Activated CD4-positive, alpha-beta T cell treated with anti-CD3 and anti-CD28 coated beads for 36 hours (primary cell): ENCODE measurements around the gene CREB3. TPM values are rescaled to one million over a fixed set of nuclear protein-coding genes. Genes with fewer than 3 reads are reported as not detected.
A peak's percentile ranks its signal among the peaks of the same experiment; 100 is the strongest.

Experiments used
- ATAC-seq: fragments of 200-7000 bp; cut with Tn5 transposase; one replicate; pipeline ENCODE4 v1.10.0; 2021; ENCODE audit warnings: mild to moderate bottlenecking, moderate library complexity
- CTCF ChIA-PET: fragments of 350-600 bp; sonication (Branson Sonifier 250); formaldehyde crosslinking; loops from one replicate; lab custom pipeline; 2021; ENCODE audit warnings: antibody characterized with exemption; lab: Charles Lee
- POLR2A ChIA-PET: fragments of 350-600 bp; sonication (Branson Sonifier 250); formaldehyde crosslinking; loops from one replicate; lab custom pipeline; 2021; ENCODE audit warnings: antibody characterized with exemption, inconsistent platforms; lab: Charles Lee
- DNase-seq: peaks from one replicate; pipeline ENCODE4 v3.0.0-alpha.2; 2020
- H3K27ac Mint-ChIP-seq: one replicate; pipeline ENCODE4 v1.8.0; 2021; ENCODE audit warnings: mixed read lengths
- H3K27me3 Mint-ChIP-seq: one replicate; pipeline ENCODE4 v1.8.0; 2021; ENCODE audit warnings: mixed read lengths
- H3K36me3 Mint-ChIP-seq: one replicate; pipeline ENCODE4 v1.8.0; 2021; ENCODE audit warnings: low read depth, mixed read lengths
- H3K4me1 Mint-ChIP-seq: one replicate; pipeline ENCODE4 v1.8.0; 2021; ENCODE audit warnings: mixed read lengths
- H3K4me3 Mint-ChIP-seq: one replicate; pipeline ENCODE4 v1.8.0; 2021; ENCODE audit warnings: mild to moderate bottlenecking, moderate library complexity, mixed read lengths
- H3K9me3 Mint-ChIP-seq: one replicate; pipeline ENCODE4 v1.8.0; 2021; ENCODE audit warnings: low read depth, mixed read lengths
- intact Hi-C, 2 experiments: fragments of 100-400 bp; cut with DNase I in 1 of 2; cut with micrococcal nuclease in 1 of 2; formaldehyde crosslinking; loops; one replicate each; pipeline versions ENCODE4 v1.14.2 to v1.15.1; 2022 to 2024; cut with DNase I, micrococcal nuclease
- total RNA-seq, 2 experiments: library from RNA; stranded (reverse); gene quantifications; one replicate each; pipeline ENCODE4 v1.2.3, GENCODE V29; 2021

CREB3 gene
- total RNA-seq, 2 experiments from 2014 or later: 24.0 to 26.0 TPM

- Mint-ChIP-seq H3K9me3 (no peaks in the 10 kb centered on the region), H3K27me3 (no peaks in the 10 kb centered on the region), H3K4me3 (no peak overlapping the region), H3K4me1 (peaks cover 21% of the 10 kb centered on the region), H3K27ac (peak overlapping the region; percentile 16), H3K36me3 (peaks cover 37% of the 10 kb centered on the region)
- ChIA-PET CTCF (interaction anchor here (0.6 to 2.9 kb wide), 9 partner anchors 10 to 117 kb away, joined by 3 to 44 read pairs (median 6); partner anchors contain the start of genes GBA2 and RGP1), POLR2A (interaction anchor here (0.6 kb wide), 1 partner anchor 385 kb away, joined by 4 read pairs; no protein-coding TSS in a partner anchor)
- ATAC-seq (no peak), DNase-seq (no peak)
- intact Hi-C loops: loop anchor here (5.0 to 10.0 kb wide), 6 partner anchors 117 to 1277 kb away; partner anchors contain the start of genes CD72 (in 1 of the 2), DNAI1 (in 1 of the 2), FAM219A (in 1 of the 2) and GNE (in 1 of the 2)
Measured at GRCh38 chr9:35734096-35734495, 1.6 kb downstream of the CREB3 start.

DNA sequence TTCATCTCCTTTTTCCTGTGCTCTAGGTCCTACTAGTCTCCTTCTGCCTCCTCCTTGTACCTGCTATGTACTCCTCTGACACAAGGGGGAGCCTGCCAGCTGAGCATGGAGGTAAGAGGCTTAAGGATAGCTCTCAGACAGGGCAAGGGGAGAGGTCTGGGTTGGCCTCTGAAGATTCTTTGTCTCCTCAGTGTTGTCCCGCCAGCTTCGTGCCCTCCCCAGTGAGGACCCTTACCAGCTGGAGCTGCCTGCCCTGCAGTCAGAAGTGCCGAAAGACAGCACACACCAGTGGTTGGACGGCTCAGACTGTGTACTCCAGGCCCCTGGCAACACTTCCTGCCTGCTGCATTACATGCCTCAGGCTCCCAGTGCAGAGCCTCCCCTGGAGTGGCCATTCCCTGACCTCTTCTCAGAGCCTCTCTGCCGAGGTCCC lies 3.8 kb downstream of the CREB3 start:
- Mint-ChIP-seq H3K27ac (no peak overlapping the region), H3K36me3 (peaks cover 41% of the 10 kb centered on the region), H3K9me3 (no peaks in the 10 kb centered on the region), H3K4me1 (peaks cover 18% of the 10 kb centered on the region), H3K4me3 (no peak overlapping the region), H3K27me3 (no peaks in the 10 kb centered on the region)
- POLR2A ChIA-PET: interaction anchor here (1.1 kb wide), 1 partner anchor 12 kb away, joined by 4 read pairs; no protein-coding TSS in a partner anchor
- DNase-seq (peak; percentile 78), ATAC-seq (peak; percentile 11)
- intact Hi-C loops: loop anchor here (1.0 to 10.0 kb wide), 2 partner anchors 146 to 251 kb away; no protein-coding TSS in a partner anchor
- CTCF ChIA-PET: interaction anchor here (0.6 to 2.9 kb wide), 16 partner anchors 8 to 333 kb away, joined by 3 to 44 read pairs (median 4); partner anchors contain the start of genes ARHGEF39, GBA2 and RGP1

DNA sequence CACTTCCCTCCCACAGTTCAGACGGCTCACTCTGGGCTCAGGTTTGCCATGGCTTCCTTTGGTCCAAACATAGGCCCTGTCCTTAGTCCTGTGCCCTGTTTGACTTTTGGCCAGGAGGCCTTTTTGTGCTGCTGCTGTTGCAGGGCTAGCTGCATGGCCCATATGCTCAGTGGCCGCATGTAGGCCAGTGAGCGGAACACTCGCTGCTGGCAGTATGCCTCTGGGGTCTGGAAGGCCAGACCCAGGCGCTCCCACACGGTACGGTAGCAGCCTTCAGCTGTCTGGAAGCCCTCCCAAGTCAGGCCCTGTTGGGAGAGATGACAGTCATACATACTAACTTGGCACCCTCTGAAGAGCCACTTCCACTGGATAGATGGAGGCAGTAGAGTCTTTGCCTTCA lies 4.7 kb downstream of the CREB3 start:
- Mint-ChIP-seq H3K4me1 (peaks cover 19% of the 10 kb centered on the region), H3K4me3 (no peak overlapping the region), H3K27ac (no peak overlapping the region), H3K9me3 (no peaks in the 10 kb centered on the region), H3K27me3 (no peaks in the 10 kb centered on the region), H3K36me3 (peaks cover 39% of the 10 kb centered on the region)
- ChIA-PET CTCF (interaction anchor here (0.5 to 4.1 kb wide), 6 partner anchors 8 to 145 kb away, joined by 3 to 22 read pairs (median 5); partner anchors contain the start of genes GBA2, RGP1 and SPAG8), POLR2A (no interaction called here)
- ATAC-seq (no peak), DNase-seq (no peak)
- intact Hi-C loops: loop anchor here in 1 of 2 experiments (10.0 kb wide), 1 partner anchor 252 kb away; no protein-coding TSS in a partner anchor

DNA sequence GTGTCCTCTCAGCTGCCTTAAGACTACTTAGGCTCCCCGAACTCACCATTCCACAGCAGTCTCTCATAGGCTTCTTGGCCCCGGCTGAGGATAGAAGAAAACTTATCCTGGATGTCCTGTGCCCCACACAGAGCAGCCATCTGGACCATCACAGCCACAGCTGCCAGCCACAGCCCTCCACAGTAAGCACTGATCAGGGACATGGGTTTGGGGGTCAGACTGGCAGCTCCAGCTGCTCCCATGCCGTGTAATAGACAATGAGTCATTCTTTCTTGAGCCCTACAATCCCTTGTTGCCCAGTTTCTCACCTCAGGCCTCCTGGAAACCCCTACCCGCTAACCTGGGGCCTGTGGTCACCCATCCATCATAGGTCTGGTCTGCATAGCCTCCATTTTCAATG lies 5.7 kb downstream of the CREB3 start:
- H3K9me3 Mint-ChIP-seq: no peaks in the 10 kb centered on the region
- POLR2A ChIA-PET: interaction anchor here (0.6 kb wide), 1 partner anchor 1432 kb away, joined by 3 read pairs; no protein-coding TSS in a partner anchor
- intact Hi-C loops: loop anchor here in 1 of 2 experiments (10.0 kb wide), 1 partner anchor 253 kb away; no protein-coding TSS in a partner anchor

DNA sequence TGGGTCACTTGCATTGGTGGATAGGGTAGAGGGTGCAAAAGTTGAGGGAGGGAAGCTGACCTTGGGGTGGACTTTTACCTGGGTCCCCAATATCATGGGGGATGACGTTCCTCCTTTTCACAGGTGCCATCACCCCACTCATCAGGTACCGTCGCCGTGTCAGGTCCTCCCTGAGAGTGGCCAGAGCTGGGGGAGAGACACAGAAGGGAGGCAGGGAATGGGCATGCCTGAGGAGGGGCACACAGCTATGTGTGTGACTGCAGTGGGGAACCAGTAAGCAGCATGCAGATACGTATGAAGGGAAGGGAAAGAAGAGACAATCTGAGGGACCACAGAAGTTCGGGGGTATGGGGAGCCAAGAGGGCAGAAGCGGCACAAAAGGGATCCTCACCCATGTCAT lies 6.5 kb downstream of the CREB3 start:
- POLR2A ChIA-PET: no interaction called here
- DNase-seq: no peak
- intact Hi-C loops: loop anchor here in 1 of 2 experiments (10.0 kb wide), 1 partner anchor 254 kb away; no protein-coding TSS in a partner anchor
- peaks cover 47% of the 10 kb centered on the region for H3K36me3 Mint-ChIP-seq
- no peak for ATAC-seq
- no peaks in the 10 kb centered on the region for H3K9me3 Mint-ChIP-seq
- peaks cover 12% of the 10 kb centered on the region for H3K4me1 Mint-ChIP-seq
- H3K4me3 Mint-ChIP-seq: no peak overlapping the region
- CTCF ChIA-PET: interaction anchor here (0.6 to 4.1 kb wide), 4 partner anchors 9 to 167 kb away, joined by 3 to 22 read pairs (median 10); partner anchors contain the start of genes GBA2 and RGP1
- H3K27me3 Mint-ChIP-seq: no peaks in the 10 kb centered on the region
- peak overlapping the region; percentile 5 for H3K27ac Mint-ChIP-seq

More for the DNA sequence above, 5.7 kb downstream of the CREB3 start:
- Mint-ChIP-seq H3K27ac (no peak overlapping the region), H3K36me3 (peaks cover 40% of the 10 kb centered on the region), H3K4me1 (peaks cover 20% of the 10 kb centered on the region), H3K27me3 (no peaks in the 10 kb centered on the region), H3K4me3 (no peak overlapping the region)
- CTCF ChIA-PET: interaction anchor here (0.6 to 4.1 kb wide), 5 partner anchors 9 to 166 kb away, joined by 3 to 22 read pairs (median 5); partner anchors contain the start of genes GBA2 and RGP1
- ATAC-seq (no peak), DNase-seq (no peak)

DNA sequence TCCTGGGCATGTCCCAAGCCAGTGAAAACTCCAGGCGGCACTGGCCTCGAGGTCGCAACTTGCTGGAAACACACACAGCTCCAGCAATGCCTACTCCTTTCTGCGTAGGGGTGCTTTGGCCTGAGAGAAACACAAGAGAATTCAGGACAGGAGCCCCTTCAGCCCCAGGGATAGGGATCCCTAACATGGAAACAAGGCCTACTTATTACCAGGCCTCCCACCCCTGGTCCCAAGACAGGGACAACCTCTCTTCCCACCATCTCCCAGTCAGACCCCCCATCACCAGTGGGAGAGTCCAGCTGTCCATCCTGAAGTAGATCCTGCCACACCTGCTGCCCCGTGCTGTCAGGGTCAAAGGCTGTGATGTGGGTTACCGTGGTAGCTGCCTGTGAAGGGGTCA lies 7.8 kb downstream of the CREB3 start:
- ATAC-seq: no peak
- Mint-ChIP-seq H3K27me3 (no peaks in the 10 kb centered on the region), H3K9me3 (no peaks in the 10 kb centered on the region), H3K4me3 (no peak overlapping the region), H3K27ac (no peak overlapping the region), H3K4me1 (peaks cover 9% of the 10 kb centered on the region), H3K36me3 (peaks cover 43% of the 10 kb centered on the region)
- no peak for DNase-seq
- intact Hi-C loops: no loop called here
- POLR2A ChIA-PET: no interaction called here
- CTCF ChIA-PET: interaction anchor here (0.6 to 4.1 kb wide), 7 partner anchors 8 to 142 kb away, joined by 3 to 22 read pairs (median 6); partner anchors contain the start of genes GBA2 and RGP1

GRCh38 chr9:35741740-35742139 lies 9.3 kb downstream of the CREB3 start:
- Mint-ChIP-seq H3K4me1 (peaks cover 22% of the 10 kb centered on the region), H3K36me3 (peaks cover 38% of the 10 kb centered on the region), H3K9me3 (no peaks in the 10 kb centered on the region), H3K27ac (no peak overlapping the region), H3K27me3 (no peaks in the 10 kb centered on the region), H3K4me3 (no peak overlapping the region)
- POLR2A ChIA-PET: no interaction called here
- peak; percentile 57 for ATAC-seq
- intact Hi-C loops: no loop called here
- CTCF ChIA-PET: interaction anchor here (0.6 to 1.8 kb wide), 5 partner anchors 10 to 1130 kb away, joined by 3 to 6 read pairs (median 3); partner anchors contain the start of genes CREB3, RPP25L and TLN1
- no peak for DNase-seq

- ATAC-seq (no peak), DNase-seq (no peak)
- Mint-ChIP-seq H3K9me3 (no peaks in the 10 kb centered on the region), H3K36me3 (peaks cover 29% of the 10 kb centered on the region), H3K4me1 (peaks cover 37% of the 10 kb centered on the region), H3K27me3 (no peaks in the 10 kb centered on the region), H3K4me3 (no peak overlapping the region), H3K27ac (no peak overlapping the region)
- POLR2A ChIA-PET: no interaction called here
- intact Hi-C loops: no loop called here
- CTCF ChIA-PET: interaction anchor here (1.0 to 2.9 kb wide), 2 partner anchors 8 to 13 kb away, joined by 3 to 15 read pairs; no protein-coding TSS in a partner anchor
Measured at GRCh38 chr9:35743452-35743851, 11.0 kb downstream of the CREB3 start.

- H3K9me3 Mint-ChIP-seq: no peaks in the 10 kb centered on the region
- intact Hi-C loops: no loop called here
- H3K27me3 Mint-ChIP-seq: no peaks in the 10 kb centered on the region
- POLR2A ChIA-PET: interaction anchor here (0.6 kb wide), 1 partner anchor 23 kb away, joined by 3 read pairs; no protein-coding TSS in a partner anchor
- H3K27ac Mint-ChIP-seq: no peak overlapping the region
- no peak overlapping the region for H3K4me3 Mint-ChIP-seq
- DNase-seq (no peak), ATAC-seq (no peak)
- CTCF ChIA-PET: interaction anchor here (0.6 to 2.9 kb wide), 3 partner anchors 9 to 50 kb away, joined by 3 to 15 read pairs (median 3); no protein-coding TSS in a partner anchor
- H3K4me1 Mint-ChIP-seq: peaks cover 37% of the 10 kb centered on the region
- peaks cover 24% of the 10 kb centered on the region for H3K36me3 Mint-ChIP-seq
Measured at GRCh38 chr9:35743880-35744518, 11.5 kb downstream of the CREB3 start.

- ATAC-seq (no peak), DNase-seq (no peak)
- no peak overlapping the region for H3K27ac Mint-ChIP-seq
- peaks cover 19% of the 10 kb centered on the region for H3K36me3 Mint-ChIP-seq
- H3K9me3 Mint-ChIP-seq: no peaks in the 10 kb centered on the region
- H3K4me1 Mint-ChIP-seq: peaks cover 45% of the 10 kb centered on the region
- CTCF ChIA-PET: interaction anchor here (0.6 to 2.9 kb wide), 7 partner anchors 9 to 113 kb away, joined by 3 to 15 read pairs (median 3); partner anchors contain the start of gene CREB3
- H3K4me3 Mint-ChIP-seq: no peak overlapping the region
- H3K27me3 Mint-ChIP-seq: no peaks in the 10 kb centered on the region
- intact Hi-C loops: loop anchor here (5.0 kb wide), 2 partner anchors 88 to 1288 kb away; partner anchors contain the start of genes CCDC107 (in 1 of the 2), DNAI1 (in 1 of the 2), FAM219A (in 1 of the 2) and RMRP (in 1 of the 2)
- POLR2A ChIA-PET: no interaction called here
Measured at GRCh38 chr9:35745569-35745968, 13.1 kb downstream of the CREB3 start.
